Right renal cortex interstitium (tissue), 3 donors: ENCODE measurements around the gene OTOG. TPM values are rescaled to one million over a fixed set of nuclear protein-coding genes. Genes with fewer than 3 reads are reported as not detected.

ENCODE experiments used
- DNase-seq, 3 donors: peaks; one replicate each; pipeline ENCODE4 v3.0.0-alpha.2; 2013; ENCODE audit warnings: low read depth in 3 of 3, low spot score in 2 of 3
- polyA plus RNA-seq, 3 donors: library from polyadenylated mRNA; unstranded; fragments of 120-200 nt; gene quantifications; one replicate each; pipeline ENCODE4 v1.2.1, GENCODE V29; 2013; ENCODE audit not compliant: insufficient read length in 3 of 3

Gene OTOG
- polyA plus RNA-seq, 3 donors: 0.18 to 0.76 (median 0.62) TPM

GRCh38 chr11:17581036-17581731 is 34.1 kb downstream of the OTOG start:
- DNase-seq: no peak

DNA sequence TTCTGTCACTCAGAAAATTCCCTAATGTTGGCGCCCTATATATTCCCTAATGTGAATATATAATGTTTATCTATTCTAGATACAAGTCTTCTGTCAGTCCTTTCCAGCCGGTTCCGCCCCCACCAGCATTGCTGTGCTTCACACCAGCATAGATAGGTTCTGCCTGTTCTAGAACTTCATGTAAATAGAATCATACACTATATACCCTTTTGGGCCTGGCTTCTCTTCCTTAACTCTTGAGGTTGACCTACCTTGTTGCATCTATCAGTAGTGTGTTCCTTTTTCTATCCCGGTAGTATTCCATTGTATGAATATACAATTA is 34.6 kb downstream of the OTOG start:
- DNase-seq: no peak

DNA sequence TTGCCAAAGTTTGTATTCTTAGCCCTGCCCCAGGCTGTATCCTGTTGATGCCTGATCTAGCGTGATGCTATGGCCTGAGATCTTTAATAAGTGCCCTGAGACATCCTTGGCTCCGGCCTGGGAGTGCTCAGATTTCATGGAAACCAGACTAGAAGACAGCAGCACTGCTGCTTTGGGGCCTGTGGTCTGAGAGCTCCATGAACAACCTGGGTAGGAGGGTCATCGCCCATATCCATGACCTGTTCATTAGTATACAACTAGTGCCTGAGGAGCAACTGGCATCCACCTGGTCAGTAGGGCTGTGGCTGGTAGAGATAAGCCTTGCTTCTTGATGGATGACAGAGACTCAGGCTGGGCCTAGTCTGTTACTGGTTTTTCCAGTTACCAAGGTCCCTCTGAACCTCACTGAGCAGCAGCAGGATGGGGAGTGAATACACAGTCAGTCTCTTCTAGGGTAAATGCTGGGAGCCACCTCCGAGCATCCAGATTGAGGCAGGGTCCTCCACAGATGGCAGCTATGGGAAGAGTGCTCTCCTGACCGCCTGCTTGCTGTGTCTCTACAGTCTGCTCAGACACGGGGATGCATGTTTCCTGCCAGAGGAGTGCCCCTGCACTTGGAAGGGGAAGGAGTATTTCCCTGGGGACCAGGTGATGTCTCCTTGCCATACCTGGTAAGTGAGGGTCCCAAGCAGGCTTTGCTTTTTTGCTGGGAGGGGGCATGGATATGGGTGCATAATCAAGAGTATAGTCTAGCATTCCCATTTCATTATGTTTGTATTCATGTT is 39.0 kb downstream of the OTOG start:
- no peak for DNase-seq

- no peak for DNase-seq
Observed at GRCh38 chr11:17588166-17588565, 41.1 kb downstream of the OTOG start.

GRCh38 chr11:17588721-17589120 is 41.7 kb downstream of the OTOG start:
- no peak for DNase-seq

DNA sequence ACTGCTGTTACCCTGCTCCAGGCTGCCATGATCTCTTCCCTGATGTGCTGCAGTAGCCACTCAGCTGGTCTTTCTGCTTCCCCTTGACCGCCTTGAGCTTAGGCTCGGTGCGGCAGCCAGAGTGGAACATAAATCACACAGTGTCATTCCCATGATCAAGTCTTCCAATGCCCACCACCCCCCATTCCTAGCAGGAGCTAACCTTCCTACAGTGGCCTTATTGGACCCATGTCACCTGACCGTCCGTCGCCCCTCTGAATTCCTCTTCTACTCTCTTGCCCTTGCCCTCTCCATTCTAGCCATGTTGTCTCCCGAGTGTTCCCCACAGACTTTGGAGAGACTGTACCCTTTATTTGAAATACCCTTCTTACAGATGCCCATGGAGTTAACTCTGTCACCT is 43.4 kb downstream of the OTOG start:
- no peak for DNase-seq

- no peak for DNase-seq
Observed at GRCh38 chr11:17591293-17591692, 44.2 kb downstream of the OTOG start.

- DNase-seq: no peak
Observed at GRCh38 chr11:17593466-17594245, 46.6 kb downstream of the OTOG start.

- DNase-seq: no peak
Observed at GRCh38 chr11:17594686-17595192, 47.7 kb downstream of the OTOG start.

DNA sequence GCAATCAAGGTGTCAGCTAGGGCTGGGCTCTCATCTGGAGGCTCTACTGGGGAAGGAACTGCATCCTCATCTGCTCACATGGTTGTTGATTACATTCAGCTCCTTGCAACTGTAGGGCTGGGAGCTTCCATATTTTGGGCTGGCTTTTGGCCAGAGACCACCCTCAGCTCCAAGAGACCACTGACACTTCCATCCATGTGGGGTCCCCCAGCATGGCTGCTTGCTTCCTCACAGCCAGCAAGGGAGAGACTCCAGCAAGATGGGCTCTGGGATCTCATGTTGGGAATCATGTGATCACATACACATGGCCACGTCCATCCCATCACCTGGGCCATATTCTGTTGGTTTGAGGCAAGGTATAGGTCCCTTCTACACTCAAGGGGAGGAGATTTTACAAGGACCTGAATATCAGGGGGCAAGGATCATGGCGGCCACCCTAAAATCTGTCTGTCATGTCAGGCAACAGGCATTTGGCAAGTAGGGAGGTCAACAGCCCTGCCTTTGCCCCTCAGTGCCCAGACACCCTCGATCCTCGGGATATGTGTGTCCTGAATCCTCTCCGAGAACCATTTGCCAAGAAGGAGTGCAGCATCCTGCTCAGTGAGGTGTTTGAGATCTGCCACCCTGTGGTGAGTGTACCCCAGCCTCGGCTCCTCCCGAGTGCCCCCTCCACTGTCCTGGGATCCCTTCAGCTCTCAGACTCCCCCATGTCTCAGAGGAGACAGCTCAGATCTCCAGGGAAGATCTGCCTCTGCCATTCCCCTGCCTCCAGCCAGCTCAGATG is 48.7 kb downstream of the OTOG start:
- no peak for DNase-seq

DNA sequence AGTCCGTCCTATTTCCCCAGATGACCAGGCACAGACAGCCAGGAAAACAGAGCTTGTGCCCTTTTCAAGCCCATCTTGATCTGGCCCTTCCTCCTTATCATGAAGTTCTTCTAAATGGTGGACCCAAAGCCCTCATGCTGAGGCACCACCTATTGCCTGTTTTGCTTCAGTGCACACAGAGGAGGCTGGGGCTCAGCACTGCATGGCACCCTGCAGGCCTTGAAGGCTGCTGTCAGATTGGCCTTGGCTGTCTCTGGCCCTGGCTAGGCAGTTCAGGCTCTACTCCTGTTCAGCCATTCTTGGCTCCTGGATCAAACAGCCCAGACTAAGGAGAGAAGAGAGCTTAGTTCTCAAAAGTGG is 49.2 kb downstream of the OTOG start:
- no peak for DNase-seq

GRCh38 chr11:17596711-17597110 is 49.7 kb downstream of the OTOG start:
- no peak for DNase-seq

GRCh38 chr11:17597770-17598169 is 50.7 kb downstream of the OTOG start:
- DNase-seq: no peak

- peak; percentile 37 to 44 (median 43) for DNase-seq
Observed at GRCh38 chr11:17598700-17599459, 51.8 kb downstream of the OTOG start.

GRCh38 chr11:17599460-17599925 is 52.4 kb downstream of the OTOG start:
- no peak for DNase-seq

DNA sequence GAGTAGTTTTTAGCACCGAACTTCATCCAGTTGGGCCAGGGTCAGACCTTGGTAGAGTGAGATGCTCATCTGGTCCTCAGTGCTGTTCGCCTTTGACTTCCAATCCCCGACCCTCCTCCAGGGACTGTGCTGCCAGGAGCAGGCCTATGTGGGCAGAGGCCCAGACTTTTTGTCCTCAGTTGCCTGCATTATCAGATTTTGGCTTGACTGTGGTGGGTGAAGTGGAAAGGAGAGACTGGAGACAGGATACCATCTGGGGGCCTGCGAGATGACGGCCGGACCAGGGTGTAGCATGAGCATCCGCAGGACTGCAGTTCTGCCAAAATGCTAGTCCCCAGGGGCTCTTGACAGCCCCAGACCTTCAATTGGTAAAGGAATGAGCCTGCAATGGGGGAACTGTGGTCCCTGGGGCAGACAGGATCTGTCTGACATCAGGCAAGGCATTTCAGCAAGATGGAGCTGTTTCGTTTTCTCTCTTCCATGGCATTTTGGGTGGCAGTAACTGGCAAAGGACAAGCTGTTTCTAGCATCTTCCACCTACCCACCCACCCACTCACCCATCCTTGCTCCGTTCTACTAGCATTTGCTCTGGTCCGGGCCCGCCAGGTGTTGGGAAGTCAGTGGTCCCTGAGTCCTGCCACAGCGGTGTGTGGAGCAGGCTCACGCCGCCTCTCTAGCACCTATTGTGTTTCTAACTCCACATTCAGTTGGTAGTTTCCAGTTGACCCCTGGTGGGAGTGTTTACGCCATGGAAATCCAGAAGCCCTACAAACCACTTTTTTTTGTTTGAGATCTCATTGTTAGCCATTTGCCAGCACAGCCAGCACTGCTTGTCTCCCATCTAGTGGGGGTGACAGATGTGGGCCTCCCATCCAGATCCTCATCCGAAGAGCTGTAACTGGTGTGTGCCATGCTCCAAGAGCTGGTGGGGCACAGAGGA is 53.5 kb downstream of the OTOG start:
- no peak for DNase-seq

DNA sequence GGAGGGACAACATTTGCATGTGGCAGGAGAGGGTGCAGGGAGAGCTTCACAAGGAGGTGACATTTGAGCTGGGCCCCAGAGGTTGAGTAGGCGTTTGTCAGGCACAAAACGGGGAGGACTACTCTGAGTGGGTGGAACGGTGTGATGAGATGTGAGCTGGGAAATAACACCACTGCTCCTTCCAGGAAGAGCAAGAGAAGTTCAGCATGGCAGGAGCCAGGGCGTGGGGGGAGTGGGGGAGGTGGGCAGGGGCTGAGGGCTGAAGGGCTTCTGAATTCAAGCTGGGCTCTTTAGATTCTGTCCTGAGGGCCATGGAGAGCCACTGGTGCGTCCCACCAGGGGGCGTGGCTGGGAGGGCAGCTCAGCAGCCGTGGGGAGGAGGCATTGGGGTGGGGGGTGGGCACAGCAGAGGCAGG is 54.2 kb downstream of the OTOG start:
- peak in 2 of 3 donors; percentile 10 to 23 for DNase-seq

DNA sequence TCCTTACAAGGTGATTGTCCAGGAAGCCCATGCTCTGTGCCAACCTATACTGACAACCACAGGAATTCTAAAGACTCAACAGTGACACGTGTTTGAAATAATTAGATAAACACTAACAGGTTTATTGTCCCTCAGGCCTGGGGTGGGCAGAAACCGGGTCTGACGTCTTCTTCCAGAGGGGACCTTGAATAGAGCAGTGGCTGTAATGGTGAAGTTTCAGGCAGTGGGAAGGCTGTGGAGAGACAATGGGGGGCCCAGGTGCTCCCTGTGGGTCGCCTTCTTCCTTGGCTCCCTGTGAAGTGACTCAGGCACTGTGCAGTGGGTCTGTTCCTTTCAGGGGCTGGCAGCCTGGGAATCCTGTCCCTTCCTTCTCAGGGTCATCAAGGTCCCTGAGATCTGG is 54.6 kb downstream of the OTOG start:
- no peak for DNase-seq
